DMS153 treated with DMSO at 0.1 percent for 48 hours (cell line): ENCODE measurements around the gene SLC12A9.

Experiments used
- DNase-seq: peaks from one replicate; lab custom pipeline; 2025; ENCODE audit not compliant: unreplicated experiment; lab: John Stamatoyannopoulos, UW

The SLC12A9 gene

GRCh38 chr7:100882201-100882600 is 29.7 kb downstream of the SLC12A9 start:
- DNase-seq = no peak

GRCh38 chr7:100882785-100883526 is 30.4 kb downstream of the SLC12A9 start:
- DNase-seq = no peak

GRCh38 chr7:100884736-100885439 is 32.4 kb downstream of the SLC12A9 start:
- no peak for DNase-seq

GRCh38 chr7:100885440-100886141 is 33.1 kb downstream of the SLC12A9 start:
- DNase-seq = no peak

- DNase-seq = no peak
Measured at GRCh38 chr7:100886142-100886935, 33.8 kb downstream of the SLC12A9 start.

GRCh38 chr7:100886936-100887515 is 34.5 kb downstream of the SLC12A9 start:
- no peak for DNase-seq

GRCh38 chr7:100887516-100888290 is 35.2 kb downstream of the SLC12A9 start:
- no peak for DNase-seq

GRCh38 chr7:100888291-100888987 is 35.9 kb downstream of the SLC12A9 start:
- no peak for DNase-seq

- no peak for DNase-seq
Measured at GRCh38 chr7:100888988-100889750, 36.7 kb downstream of the SLC12A9 start, which contains the start of gene UFSP1. Gene UFSP1 (minus strand): TSS chr7:100889715. CDS start chr7:100889271, 444 bp downstream.

- no peak for DNase-seq
Measured at GRCh38 chr7:100890653-100891567, 38.4 kb downstream of the SLC12A9 start.

- no peak for DNase-seq
Measured at GRCh38 chr7:100891568-100892247, 39.2 kb downstream of the SLC12A9 start.

GRCh38 chr7:100892364-100893317 is 40.1 kb downstream of the SLC12A9 start:
- no peak for DNase-seq

GRCh38 chr7:100893318-100893895 is 40.9 kb downstream of the SLC12A9 start:
- no peak for DNase-seq

- DNase-seq = no peak
Measured at GRCh38 chr7:100893910-100894721, 41.6 kb downstream of the SLC12A9 start.
